ENCODE data around the gene ITGA5.

The ITGA5 gene

DNA sequence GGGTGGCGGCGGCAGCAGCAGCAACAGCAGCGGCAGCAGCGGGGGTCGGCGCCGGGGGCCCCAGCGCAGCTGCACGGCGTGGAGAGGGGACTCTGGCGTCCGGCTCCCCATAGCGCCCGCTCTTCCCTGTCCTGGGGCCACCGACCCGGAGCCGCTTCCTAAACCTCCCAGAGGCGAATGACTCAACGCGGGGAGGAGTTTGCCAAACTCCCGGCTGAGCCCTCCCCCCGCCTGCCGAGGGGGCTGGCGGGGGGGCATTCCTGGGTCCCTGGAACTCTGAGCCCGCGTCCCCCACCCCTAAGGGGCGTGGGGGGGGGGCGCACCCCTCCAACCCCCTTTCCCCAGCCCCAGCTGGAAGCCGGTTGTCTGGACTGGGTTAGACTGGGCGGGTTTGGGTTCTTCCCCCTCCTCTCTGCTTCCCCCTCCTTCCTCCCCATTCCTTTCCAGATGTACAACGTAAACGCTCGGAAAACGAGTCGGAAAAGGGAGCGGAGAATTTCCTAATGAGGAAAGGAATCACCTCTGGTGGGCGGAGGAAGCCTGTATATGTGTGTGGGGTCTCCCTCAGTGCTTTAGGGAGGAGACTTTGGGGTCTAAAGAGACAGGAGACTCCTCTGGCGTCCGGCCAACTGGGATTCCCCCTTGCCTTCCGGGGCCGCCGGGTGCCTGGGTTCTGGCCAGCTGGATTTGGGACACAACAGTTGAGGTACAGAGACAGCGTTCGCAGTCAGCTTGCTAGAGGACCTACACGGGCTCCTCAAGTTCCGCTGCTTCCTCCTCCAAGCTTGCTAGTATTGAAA lies at the start of gene ITGA5:
Gene ITGA5, minus strand, starts transcription at position 179 of the 800 bp plus-strand sequence. Its CDS starts 68 bp downstream, at position 111.
- DNase-seq = no peak

DNA sequence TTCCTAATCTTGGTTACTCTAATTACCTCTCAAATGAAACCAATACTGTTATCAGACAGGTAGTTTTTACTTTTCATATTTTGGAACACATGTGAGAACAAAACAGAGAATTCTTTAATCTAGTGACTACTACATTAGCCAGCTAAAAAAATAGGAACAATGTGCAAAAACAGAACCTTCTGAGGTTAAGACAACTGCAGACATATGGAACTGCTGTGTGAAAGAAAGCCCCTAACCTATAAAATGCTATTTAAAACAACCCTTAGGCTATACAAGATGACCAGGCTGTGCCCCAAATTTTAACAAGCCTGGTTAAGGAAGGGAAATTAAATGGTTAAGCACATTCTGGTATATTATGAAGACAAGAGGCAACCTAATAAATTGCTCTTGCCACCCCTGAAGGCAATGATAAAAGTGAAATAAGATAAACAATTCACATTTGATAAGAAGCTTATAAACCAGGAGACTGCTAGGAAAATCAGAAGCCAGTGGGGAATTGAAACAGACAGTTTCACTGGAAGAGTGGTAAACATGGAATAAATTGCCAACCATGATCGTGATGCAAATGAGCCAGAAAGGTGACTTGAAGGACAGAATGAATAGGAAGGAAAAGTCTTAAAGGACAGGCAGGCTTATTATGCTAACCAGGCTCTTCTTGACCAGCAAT lies 46.9 kb upstream of the ITGA5 start:
- DNase-seq = no peak

DNA sequence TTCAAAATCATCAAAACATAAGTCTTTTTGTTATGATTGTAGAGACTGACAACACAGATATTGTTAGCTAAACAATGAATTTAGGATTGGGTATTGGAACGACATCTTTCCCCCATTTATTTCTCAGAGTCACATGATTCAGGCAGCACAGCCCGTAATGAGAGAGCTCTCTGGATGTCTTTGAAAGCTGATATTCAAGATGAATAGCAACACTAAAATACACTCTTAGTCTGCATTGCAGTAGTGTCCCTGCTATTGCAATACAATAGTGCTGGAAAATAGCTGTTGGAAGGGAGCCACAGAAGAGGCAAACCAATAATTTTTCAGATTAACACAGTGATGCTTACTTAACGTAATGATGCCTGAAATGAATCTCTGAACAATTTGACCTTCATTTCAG lies 44.4 kb upstream of the ITGA5 start:
- no peak for DNase-seq

DNA sequence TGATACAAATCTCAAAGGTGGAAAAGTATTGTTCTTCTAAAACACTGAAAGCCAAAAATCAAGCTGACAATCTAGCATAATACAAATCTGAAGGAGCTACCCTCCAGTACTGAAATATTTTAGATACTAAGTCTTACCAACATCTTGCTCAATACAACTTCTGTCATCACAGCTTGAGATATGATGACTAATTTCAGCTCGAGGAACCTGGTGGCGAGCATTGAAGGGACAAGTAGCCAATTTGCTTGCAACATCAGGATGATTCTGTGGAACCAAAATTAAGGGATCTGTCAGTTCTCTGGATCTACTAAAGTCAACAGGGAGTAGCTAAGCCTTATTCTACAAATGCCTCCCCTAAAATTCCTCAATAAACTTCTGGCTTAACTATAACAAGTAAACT lies 44.0 kb upstream of the ITGA5 start:
- DNase-seq = no peak

DNA sequence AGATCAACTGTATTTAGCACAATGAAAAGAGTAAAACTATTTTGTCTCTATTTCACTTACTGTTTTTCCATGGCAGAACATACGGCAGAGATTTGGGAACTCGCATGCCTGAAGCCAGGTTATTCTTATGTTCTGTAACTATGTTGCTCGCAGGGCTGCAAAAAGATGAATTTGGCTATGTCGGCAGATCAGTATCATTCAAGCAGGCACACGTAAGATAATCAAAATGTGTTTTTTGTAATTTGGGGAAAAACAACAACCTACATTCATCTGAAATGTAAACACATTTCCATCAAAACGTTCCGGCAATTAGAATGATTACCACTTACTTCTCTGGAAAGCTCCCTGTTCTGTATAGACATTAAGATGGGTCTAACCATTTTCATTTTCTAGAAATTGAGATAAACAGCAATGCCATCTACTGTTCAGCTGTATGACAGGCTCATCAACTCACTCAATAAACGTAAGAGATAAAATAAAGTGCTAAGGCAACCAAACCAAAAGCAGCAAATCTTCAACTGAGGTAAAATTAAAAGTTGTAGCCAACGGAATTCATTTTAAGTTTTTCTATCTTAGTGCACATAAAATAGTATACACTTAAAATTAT lies 41.4 kb upstream of the ITGA5 start:
- no peak for DNase-seq

DNA sequence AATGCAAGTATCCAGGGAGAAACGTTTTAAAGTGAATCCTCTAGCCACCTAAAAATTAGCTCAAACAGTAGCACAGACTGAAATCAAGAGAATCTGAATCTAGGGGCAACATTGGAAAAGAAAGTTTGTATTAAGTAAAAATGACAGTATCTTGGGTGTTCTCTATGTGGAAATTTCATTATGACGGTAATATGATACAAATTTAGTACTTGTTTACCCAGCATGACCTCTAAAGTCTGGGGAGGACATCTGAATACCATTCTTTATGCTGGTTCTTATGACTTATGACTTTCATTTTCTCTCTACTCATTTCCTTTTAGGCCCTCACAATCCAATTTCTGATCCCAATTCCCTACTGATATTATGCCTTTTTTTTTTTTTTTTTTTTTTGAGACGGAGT lies 40.3 kb upstream of the ITGA5 start:
- DNase-seq = no peak

DNA sequence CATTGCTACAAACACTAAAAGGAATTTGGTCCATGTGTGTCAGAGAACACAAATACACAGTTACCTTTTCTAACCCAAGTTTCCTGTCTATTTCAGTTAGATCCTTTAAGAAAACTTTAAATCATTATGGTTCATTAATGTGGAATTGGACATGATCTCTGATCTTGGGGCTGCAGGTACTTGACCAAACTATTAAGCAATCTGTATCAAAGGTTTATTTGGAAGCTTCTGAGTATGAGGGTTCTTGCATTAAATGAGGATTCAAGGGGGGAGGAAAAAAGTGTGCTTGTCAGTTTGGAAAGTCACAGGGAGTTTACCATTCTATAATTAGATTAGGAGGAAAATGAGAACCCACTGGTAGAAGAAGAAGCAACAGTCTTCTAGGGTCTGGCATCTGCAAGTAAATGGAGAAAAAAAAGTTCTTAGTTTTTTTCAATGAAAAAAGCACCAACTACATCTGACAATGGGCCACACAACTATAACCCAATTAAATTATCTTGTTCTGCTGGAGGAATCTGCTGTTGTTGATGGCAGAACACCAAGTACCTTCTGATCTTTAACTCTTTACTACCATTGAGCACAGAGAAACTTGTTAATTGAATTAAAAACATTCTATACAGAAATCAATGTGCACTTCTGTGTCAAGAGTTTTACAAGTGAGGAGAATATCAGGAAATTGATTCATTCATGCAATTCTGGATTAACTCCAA lies 36.8 kb upstream of the ITGA5 start:
- no peak for DNase-seq

DNA sequence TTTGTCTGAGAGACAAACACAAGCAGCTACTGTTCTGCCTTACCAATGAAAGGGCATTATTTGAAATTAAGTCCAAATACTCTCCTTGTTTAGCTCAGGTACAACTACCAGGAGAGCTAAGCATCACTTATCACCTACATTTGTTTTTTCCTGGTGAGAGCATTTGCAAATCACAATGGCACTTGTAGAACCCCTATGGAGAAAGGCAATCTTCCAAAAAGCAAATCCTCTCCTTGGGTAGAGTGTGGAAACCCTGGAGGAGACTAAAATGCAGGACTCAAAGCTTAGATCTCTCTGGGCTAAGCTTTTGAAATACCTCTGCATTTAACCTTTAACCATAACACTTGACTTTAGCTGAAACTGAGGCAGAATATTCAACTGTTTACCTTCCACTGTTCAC lies 33.6 kb upstream of the ITGA5 start:
- DNase-seq = no peak

DNA sequence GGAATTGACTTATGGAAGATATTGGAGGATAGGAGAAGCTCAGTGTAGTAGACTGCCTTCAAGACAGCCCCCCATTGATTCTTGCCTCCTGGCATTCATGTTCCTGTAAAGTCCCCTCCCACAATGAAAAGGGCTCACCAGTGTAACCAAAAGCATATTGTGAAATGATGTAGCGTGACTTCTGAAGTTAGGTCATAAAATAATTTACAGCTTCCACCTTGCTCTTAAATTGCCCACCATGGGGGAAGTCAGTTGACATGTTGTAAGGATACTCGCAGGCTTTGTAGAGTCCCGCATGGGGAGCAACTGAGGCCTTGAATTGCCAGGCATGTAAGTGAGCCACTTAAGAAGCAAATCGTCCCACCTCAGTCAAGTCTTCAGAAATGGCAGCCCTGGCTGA lies 29.3 kb upstream of the ITGA5 start:
- DNase-seq = no peak

DNA sequence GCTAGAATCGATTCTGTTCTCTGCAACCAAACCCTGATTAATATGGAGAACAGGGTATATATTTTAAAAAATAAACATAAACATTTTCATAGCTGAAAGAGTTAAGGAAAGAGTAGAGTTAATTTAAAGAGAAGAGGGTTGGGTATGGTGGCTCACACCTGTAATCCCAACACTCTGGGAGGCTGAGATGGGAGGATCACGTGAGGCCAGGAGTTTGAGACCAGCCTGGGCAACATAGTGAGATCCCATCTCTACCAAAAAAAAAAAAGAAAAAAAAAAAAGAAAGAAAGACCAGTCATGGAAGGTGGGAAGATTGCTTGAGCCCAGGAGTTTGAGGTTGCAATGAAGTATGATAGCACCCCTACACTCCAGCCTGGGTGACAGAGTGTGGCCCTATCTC lies 28.9 kb upstream of the ITGA5 start:
- no peak for DNase-seq

DNA sequence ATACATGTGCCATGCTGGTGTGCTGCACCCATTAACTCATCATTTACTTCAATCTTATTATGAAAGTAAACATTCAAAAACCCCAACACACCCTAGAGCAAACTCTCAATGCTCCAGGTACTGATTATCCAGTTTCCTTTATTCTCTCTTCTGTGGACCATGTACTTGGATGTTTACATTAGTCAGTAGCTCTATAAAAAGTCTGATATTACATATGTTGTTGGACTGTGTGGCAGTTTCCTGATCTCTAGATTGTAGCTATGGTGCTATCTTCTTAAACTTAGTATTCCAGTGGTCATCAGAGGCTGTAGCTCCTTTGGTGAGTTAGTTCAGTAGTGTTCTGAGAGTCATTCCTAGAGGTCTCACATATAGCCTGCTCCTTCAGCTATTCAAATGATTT lies 25.1 kb upstream of the ITGA5 start:
- no peak for DNase-seq

DNA sequence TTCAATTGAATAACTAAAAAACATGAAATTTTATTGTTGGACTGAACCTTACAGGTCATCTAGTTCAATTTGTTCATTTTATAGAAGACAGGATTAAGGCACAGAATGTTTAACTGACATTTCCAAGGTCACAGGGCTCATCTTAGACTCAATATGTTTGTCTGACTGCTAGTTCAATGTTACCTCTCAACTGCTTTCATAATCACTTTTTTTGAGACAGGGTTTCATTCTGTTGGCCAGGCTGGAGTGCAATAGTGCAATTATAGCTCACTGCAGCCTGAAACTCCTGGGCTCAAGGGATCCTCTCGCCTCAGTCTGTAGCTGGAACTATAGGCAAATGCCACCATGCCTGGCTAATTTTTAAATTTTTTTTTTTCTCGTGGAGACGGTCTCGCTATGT lies 24.4 kb upstream of the ITGA5 start:
- DNase-seq = no peak

DNA sequence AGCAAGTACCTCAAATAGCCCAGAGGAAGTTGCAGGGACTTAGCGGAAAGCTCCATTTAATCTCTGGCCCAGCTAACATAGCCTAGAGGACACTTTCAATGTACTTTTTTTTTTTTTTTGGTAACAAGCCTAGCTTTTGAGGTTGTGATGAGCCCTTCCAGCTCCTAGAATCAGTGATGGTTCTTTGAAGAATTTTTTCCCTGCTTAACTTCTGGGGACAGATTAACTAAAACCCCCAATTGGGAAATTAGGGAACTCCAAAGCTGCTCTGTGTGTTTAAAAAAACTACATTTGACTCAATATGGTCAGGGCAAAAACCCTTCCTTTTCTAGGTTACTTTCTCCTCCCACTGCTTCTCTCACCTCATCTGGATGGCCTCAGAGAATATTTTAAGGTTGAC lies 23.9 kb upstream of the ITGA5 start:
- no peak for DNase-seq

DNA sequence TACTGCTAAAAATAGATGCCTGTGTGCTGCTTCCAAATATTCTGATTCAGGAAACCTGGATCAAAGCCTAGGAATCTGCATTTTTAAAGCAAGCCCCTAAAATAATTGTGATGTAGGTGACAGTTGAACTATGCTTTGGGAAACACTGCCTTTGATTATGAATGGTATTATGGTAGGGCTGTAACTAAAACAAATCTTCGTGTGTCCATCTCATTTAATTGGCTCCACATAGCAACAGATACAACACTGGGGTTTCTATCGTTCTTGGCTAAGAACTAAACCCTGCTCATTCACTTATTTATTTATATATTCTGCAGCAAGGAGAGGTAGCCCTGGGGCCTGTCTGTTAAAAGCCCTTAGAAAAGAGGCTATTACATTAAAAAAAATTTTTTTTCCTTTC lies 23.0 kb upstream of the ITGA5 start:
- no peak for DNase-seq

DNA sequence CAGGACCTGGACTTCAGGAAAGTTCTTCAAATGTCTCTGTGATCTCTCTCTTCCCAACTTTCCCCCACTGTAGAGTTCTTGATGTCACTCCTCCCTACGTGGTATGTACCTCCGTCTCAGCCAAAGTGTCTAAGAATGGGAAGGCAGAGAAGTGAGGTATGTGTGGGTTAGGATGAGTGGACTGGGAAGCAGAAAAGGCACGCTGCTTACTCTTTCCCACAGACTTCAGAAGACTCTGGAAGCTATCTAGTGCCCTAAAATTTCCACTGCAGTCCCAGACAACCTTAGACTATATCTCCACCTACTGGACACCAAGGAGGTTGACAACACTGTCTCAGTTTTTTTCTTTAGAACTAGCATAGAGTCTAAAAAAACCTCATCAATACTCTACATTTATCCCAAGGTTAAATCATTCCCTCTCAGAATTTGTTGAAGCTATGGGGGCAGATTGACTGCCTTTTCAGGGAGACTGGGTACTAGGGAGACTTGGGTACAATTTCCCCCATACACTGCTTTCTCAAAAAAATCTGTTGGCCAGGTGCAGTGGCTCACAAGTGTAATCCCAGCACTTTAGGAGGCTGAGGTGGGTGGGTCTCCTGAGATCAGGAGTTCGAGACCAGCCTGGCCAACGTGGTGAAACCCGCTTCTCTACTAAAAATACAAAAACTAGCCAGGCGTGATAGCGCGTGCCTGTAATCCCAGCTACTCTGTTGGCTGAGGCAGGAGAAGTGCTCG lies 20.6 kb upstream of the ITGA5 start:
- peak in 1 of 2 experiments; percentile 24 for DNase-seq

DNA sequence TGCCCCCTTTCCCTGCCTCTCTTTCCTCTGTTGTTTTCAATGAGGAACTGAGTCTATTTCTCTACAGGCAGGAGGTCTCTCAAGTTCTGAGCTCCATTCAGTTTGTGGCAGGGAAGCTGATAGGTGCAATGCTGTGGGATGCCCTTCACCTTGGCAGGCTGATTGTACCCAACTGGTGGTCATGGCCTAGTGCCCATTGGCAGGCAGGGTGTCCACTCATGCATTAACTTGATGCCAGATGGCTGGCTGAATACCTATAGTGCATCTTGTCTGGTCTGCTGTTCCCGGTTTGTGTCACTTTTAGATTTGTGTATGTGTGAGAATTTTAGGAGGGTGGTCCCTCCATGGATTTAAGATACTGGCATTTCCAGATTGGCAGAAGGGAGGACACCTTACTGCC lies 20.0 kb upstream of the ITGA5 start:
- DNase-seq = no peak

DNA sequence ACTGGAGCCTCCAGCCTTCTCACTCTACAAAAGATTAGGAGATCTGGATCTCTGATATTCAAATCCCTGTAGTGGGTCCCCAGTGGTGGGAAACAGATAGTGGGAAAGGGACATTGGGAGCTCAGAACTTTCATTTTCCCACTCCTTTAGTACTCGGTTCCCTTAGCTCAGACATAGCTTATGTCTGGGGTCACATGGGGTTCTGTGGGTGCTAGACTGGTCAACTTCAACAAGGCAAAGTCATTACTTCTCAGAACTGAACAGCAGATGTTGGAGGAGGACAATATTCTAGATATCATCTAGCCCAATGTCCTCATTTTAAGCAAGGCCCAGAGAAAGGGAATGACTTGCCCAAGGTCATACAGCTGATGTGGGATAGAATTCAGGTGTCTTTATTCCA lies 19.5 kb upstream of the ITGA5 start:
- DNase-seq = no peak

DNA sequence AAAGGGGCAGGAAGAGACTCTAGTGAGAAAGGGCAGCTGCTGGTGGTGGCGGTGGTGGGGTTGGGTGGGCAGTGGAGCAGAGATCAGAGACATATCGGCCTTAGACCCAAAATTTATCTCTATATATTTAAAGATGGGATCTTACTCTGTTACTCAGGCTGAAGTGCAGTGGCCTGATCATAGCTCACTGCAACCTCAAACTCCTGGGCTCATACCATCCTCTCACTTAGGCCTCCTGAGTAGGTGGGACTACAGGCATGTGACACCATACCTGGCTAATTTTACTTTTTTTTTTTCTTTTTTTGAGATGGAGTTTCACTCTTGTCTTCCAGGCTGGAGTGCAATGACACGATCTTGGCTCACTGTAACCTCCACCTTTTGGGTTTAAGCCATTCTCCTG lies 18.6 kb upstream of the ITGA5 start:
- no peak for DNase-seq

DNA sequence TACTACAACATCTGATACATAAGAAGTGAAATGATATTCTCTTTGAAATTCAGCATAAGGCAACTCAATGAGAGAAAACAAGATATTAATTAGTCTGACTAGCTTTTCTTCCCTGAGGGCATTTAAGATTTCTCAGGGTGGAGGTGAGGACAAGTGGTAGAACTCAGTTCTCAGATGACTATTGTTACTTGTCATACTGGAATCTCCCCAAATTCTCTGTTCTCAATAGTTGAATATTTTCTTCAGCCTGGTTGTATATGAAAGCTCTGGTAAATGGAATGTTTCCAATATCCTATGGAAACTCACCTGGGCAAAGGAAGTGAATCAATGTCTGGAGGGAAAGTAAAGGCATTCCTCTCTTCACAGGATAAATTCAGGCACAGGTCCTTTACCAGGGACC lies 18.2 kb upstream of the ITGA5 start:
- DNase-seq = no peak

DNA sequence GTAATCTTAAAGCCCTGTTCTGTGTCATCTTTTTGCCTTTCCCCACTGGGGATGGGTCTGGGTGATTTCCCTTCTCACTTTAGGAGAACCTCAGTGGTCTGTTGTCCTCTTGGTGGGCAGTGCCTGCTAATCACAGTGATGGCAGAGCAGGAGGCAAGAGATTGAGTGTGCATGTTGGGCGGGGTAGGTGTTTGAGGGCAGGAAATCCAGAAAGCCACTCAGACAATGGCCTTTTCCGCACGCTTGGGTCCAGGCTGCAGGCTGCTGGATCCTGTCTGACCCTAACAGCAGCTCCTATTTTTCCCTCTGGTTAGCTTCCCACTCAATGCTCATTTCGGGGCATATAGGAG lies 13.7 kb upstream of the ITGA5 start:
- DNase-seq = no peak

DNA sequence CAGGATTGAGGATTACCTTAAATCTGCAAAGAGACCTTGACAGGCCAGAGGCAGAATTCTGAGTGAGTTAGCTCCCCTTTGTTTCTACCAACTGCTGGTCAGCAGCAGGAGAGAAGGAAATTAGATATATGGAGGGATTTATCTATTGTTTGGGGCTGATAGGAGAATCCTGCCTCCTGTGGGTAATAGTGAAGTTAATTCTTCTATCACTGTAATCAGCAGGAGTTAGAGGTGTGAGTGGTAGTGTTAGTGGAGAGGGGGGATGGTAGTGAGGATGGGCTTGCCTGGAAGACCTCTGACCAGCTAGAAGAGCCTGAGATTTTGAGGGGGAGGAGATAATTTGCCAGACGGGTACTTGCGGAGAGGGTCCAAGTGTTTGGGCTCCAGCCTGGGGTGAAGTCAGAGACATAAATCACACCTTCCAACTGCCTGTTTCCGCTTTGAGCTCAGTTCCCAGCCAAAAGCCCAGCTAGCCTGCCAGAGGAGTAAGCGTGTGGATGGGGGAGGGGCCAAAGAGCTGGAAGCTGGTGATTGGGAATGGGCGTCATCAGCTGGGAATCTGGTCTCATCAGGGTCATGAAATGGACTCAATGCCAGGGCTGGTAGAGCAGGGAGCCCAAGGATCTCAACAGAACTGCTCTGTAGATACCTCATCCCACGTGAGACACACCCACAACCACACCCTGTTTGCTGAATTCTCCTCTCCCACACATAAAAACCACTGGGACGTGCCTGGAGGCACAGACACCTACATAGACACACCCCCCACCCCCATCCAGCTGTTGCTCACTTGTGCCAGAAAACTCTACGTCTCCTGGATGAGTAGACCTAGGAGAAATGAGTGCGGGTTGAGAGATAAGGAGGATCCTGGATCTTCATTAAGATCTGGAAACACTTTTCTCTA lies 13.1 kb upstream of the ITGA5 start:
- no peak for DNase-seq

DNA sequence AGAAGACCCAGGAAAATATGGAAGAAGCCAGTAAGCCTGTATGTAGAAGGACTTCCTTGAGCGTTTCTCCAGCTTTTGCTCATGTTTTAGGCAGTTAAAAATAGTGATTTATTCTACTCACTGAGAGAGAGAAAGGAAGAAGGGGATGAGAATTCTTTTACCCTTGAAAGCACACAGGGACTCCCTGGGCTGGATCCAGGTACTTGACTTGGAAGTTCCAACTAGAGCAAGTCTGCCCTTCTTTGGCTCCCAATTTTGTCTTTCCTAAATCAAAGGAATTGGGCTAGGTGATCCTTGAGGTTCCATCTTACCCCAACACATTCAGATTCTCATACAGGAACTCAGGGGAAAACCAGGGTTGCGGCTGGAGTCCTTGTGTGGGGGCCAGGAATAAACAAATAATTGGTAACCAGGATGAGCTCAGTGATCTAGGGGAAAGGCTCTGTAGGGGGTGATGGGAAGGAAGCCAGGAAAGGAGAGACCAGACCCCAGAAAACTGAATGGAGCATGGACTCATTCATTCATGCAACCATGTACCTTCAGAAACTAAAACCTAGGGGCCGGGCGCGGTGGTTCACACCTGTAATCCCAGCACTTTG lies 11.5 kb upstream of the ITGA5 start:
- DNase-seq = no peak
